ENCODE data around the gene GNAT3.

GNAT3 gene

DNA sequence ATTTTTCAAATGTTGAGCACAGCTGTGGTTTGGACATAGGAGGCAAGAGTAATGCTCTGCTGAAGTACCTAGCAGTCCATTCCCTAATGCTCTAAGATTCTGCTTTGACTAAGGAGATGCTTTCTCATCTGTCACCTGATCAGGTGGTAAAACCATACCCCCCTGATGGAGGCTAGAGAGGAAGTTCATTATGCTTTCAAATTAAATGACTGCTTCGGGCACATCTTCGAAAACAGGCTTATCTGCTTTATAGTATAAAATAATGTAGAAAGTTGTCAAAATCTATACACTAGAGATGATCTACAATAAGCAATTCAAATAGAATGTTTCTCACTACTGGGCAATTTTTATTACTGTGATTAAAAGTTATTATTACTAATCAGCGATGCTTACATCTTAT is at the start of gene GNAT3:
TSS of gene GNAT3 (minus strand) at position 101 of the 400 bp plus-strand sequence. CDS start 138 bp downstream, outside the sequence.
- DNase-seq (ENCODE audit: low read depth in 4 of 4, low spot score in 1 of 4), result no peak

DNA sequence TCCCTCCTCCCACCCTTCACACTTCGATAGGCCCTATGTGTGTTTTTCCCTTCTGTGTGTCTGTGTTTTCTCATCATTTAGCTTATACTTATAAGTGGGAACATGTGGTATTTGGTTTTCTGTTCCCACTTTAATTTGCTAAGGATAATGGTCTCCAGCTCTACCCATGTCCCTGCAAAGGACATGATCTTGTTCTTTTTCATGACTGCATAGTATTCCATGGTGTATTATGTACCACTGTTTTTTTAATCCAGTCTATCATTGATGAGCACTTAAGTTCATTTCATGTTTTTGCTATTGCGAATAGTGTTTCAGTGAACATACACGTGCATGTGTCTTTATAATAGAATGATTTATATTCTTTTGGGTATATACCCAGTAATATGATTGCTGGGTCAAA is 46.3 kb upstream of the GNAT3 start:
- no peak for DNase-seq (ENCODE audit: low read depth in 4 of 4, low spot score in 1 of 4)

GRCh38 chr7:80552031-80552694 is 40.3 kb upstream of the GNAT3 start:
- no peak for DNase-seq (ENCODE audit: low read depth in 4 of 4, low spot score in 1 of 4)

GRCh38 chr7:80550005-80550404 is 38.1 kb upstream of the GNAT3 start:
- no peak for DNase-seq (ENCODE audit: low read depth in 4 of 4, low spot score in 1 of 4)

- no peak for DNase-seq (ENCODE audit: low read depth in 4 of 4, low spot score in 1 of 4)
Measured at GRCh38 chr7:80548840-80549530, 37.1 kb upstream of the GNAT3 start.

DNA sequence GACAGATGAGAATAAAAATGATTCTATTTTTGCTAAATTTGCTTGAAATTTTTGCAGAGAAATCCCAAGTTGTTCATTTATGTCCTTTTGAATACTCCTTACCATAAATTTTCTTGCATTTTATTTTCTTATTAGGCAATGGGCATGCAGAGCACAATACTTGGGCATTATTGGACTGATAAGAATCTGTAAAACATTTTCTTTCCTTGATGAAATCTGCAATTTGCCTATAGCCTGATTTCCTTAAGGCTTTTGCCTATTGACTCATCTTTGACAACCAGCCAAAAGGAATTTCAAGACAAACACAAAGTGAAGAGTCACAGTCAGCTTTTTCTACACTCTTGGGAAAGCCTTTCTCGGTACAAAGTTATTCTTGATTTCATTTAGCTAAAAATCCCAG is 30.5 kb upstream of the GNAT3 start:
- no peak for DNase-seq (ENCODE audit: low read depth in 4 of 4, low spot score in 1 of 4)

DNA sequence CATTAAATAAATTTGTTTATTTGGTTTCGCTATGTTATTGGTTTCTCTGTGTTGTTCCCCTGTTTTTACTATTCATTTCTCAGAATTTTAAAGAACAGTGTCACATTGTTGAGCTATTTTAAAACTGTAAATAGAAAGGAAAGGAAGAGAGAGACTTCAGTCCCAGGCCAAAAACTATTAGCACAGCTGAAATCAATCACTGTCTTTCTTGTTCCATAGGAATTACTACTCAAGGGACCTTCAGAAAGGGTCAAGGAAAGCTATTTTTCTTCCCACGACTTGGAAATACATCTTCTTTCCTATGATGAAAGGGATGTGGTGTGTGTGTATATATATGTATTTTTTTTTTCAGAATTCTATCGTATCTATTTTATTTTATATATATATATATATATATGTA is 29.0 kb upstream of the GNAT3 start:
- DNase-seq (ENCODE audit: low read depth in 4 of 4, low spot score in 1 of 4), result no peak

GRCh38 chr7:80537091-80537490 is 25.2 kb upstream of the GNAT3 start:
- no peak for DNase-seq (ENCODE audit: low read depth in 4 of 4, low spot score in 1 of 4)

- DNase-seq (ENCODE audit: low read depth in 4 of 4, low spot score in 1 of 4), result no peak
Measured at GRCh38 chr7:80536426-80536825, 24.6 kb upstream of the GNAT3 start.

DNA sequence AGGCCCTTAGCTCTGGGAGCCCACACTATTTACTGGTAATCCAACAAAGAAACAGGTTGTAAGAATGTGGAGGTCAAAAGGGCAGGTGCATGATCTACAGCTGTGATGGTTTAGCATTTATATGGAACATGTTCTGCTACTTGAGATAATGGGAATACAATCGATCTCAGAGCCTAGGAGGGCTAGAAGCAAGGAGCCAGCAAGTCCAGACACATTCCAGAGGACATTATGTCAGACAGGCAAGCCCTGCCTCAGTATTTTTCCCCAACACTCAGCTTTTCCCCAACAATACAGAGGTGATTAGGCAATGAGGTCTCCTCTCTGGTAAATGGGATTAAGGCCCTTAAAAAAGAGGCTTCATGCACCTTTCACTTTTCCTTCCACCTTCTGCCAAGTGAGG is 21.4 kb upstream of the GNAT3 start:
- DNase-seq (ENCODE audit: low read depth in 4 of 4, low spot score in 1 of 4), result no peak

GRCh38 chr7:80532153-80532552 is 20.3 kb upstream of the GNAT3 start:
- DNase-seq (ENCODE audit: low read depth in 4 of 4, low spot score in 1 of 4), result no peak

GRCh38 chr7:80530136-80530535 is 18.3 kb upstream of the GNAT3 start:
- no peak for DNase-seq (ENCODE audit: low read depth in 4 of 4, low spot score in 1 of 4)

GRCh38 chr7:80529362-80529761 is 17.5 kb upstream of the GNAT3 start:
- DNase-seq (ENCODE audit: low read depth in 4 of 4, low spot score in 1 of 4), result no peak

GRCh38 chr7:80528689-80529088 is 16.8 kb upstream of the GNAT3 start:
- DNase-seq (ENCODE audit: low read depth in 4 of 4, low spot score in 1 of 4), result no peak

GRCh38 chr7:80526472-80526871 is 14.6 kb upstream of the GNAT3 start:
- DNase-seq (ENCODE audit: low read depth in 4 of 4, low spot score in 1 of 4), result no peak

GRCh38 chr7:80524693-80525092 is 12.8 kb upstream of the GNAT3 start:
- no peak for DNase-seq (ENCODE audit: low read depth in 4 of 4, low spot score in 1 of 4)

DNA sequence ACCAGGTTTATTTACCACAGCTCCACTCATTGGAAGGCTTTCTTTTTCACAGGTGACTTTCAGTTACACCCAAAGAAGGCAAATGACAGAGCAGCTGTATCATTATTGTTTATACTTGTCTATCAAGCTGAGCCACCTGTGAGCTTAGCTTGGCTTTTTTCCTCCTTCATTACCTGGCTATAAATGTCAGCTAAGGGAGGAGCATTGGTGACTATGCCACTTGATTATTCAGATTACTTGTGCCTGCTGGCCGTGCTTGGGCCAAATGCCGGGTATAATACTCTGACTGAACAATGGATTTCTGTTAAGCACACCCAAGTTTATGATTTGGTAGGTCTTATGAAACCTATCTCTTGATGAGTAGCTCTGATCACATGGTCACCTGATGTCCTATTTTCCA is 9.9 kb upstream of the GNAT3 start:
- DNase-seq (ENCODE audit: low read depth in 4 of 4, low spot score in 1 of 4), result no peak

GRCh38 chr7:80520199-80520598 is 8.3 kb upstream of the GNAT3 start:
- no peak for DNase-seq (ENCODE audit: low read depth in 4 of 4, low spot score in 1 of 4)

- DNase-seq (ENCODE audit: low read depth in 4 of 4, low spot score in 1 of 4), result no peak
Measured at GRCh38 chr7:80517282-80517747, 5.5 kb upstream of the GNAT3 start.

DNA sequence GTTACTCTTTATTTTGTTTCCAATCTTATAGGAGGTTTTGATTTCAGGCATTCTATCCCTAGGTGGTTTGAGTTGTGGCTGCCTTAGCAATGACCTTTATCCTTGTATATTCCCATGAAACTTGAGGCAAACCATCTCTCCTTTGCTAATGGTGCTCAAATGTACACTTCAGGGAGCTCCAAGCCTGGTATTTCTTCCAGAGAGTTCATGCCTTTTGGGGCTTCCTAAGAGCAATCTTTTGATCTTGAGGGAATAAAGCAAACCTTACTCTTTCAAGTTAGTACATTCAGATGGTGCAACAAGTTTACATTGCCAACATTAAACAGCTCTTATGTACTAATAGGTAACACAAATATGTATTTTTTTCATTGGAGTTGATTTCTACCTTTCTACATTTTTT is 3.4 kb upstream of the GNAT3 start:
- DNase-seq (ENCODE audit: low read depth in 4 of 4, low spot score in 1 of 4), result no peak

GRCh38 chr7:80510021-80510420 is 1.8 kb downstream of the GNAT3 start:
- DNase-seq (ENCODE audit: low read depth in 4 of 4, low spot score in 1 of 4), result no peak

DNA sequence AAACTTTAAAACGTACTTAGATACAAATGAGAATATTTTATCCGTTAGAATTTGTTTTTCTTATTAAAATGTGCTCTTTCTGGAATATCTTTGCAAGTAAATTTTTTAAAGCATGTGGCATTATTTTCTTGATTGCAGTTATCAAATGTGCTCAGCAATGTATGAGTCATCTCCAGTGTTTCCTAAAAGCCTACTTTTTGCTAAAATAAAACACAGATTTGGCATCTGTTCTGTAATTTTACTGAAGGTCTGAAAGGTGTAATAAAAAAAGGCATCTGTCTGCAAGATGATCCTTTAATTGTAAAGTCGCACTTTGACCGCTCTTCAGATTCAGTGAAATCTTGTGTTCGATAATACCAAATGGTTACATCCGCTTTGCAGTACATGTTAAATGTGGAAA is 3.4 kb downstream of the GNAT3 start:
- DNase-seq (ENCODE audit: low read depth in 4 of 4, low spot score in 1 of 4), result no peak

All from stimulated activated CD4-positive, alpha-beta T cell treated with anti-CD3 and anti-CD28 coated beads, Interleukin-1b, Interleukin-23, amount 100 ng/mL, for 24 hours (primary cell).